Measurements from ENCODE around the gene HOXA11.
A peak's percentile ranks its signal among the peaks of the same experiment; 100 is the strongest.

The HOXA11 gene

DNA sequence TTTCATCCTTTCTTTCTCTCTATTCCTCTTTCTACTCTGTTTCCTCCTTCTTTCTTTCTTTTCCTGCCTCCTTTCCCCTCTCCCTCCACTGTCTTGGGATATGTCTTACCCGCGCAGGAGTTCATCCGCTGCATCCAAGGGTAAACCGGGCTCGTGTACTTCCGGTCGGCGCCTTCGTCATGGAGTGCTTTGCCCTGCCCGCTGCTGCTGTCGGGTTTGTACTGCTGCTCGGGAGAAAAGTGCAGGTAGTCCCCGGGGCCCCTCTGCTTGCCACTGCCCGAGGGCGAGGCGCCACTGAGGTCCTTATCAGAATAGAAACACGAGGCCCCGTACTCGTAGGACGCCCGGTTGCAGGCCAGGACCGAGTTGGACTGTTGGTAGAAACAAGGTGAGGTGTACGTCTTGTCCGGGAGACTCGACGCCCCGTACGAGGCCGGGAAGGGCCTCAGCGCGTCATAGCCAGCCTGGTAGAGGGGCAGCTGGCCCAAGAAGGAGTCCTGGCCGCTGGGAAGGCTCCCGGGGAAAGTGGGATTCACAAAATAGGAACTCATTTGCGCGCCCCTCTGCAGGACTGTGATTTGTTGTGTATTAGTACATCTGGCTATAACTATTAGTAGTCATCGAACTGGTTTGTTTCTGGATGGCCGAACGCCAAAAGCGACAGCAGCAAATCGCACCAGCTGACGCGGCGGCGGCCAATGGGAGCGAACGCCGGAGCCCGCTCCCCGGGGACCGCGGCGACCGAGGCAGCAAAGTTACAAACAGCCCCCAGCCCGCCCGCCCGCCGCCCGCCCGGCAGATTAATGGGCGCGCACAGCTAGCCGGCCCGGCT lies 37.6 kb downstream of the HOXA11 start, which contains the start of gene HOXA6:
Gene HOXA6 (minus strand): TSS at position 576 of the 832 bp plus-strand sequence. CDS start 25 bp downstream, at position 551.
- no peak for DNase-seq (ENCODE audit: low read depth)

DNA sequence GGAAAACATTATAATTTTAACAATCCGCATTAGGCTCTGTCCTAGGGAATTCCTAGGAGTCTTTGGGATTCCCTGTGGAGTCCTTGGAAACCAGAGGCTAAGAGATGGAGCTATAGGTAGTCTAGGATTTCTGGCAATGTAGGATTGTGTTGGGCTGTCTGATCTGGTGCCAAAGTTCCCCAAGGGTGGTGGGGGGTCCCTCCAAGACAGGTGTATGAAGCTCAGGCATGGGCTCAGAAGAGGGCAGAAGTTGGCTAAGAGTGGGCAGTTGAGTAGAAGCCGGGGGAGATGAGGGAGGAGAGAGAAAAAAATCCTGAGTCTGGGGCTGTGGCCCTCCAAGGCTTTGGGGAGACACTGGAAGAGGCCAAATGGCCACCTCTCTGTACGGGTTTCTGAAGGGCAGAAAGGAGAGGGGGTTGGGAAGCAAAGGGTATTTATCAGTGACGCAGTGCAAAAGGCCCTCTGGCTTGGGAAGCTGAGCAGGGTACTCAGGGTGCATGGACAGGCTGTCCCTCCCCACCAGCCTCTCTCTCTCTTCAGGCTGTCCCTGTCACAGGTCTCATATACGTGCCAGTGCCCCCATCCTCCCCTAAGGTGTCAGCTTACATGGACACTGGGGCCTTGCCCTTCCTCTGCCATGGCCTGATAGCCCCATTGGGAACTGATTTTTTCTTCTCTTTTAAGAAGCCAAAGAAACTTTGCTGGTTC lies 38.4 kb downstream of the HOXA11 start:
- DNase-seq (ENCODE audit: low read depth), result no peak

DNA sequence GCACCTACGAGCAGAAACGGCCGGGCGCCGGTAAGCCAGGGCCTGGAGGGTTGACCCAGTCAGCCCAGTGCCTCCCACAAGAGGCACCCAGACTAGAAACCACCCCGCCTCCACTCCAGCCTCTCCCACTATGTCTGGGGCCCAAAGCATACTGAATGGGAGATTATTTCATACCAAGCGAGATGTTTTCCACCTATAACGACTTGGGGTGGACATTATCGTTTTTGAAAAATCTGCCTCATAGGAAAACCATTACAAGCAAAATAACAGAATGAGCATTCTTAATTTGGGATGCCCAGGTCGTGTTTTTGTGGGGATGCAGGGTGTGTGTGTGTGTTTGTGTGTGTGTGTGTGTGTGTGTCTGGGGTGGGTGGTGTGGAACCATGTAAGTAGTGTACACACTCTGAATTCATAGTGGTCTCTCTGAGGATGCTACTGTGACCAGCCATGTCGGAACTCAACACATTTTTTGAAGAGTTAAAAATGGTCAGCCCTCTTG lies 39.1 kb downstream of the HOXA11 start:
- no peak for DNase-seq (ENCODE audit: low read depth)

DNA sequence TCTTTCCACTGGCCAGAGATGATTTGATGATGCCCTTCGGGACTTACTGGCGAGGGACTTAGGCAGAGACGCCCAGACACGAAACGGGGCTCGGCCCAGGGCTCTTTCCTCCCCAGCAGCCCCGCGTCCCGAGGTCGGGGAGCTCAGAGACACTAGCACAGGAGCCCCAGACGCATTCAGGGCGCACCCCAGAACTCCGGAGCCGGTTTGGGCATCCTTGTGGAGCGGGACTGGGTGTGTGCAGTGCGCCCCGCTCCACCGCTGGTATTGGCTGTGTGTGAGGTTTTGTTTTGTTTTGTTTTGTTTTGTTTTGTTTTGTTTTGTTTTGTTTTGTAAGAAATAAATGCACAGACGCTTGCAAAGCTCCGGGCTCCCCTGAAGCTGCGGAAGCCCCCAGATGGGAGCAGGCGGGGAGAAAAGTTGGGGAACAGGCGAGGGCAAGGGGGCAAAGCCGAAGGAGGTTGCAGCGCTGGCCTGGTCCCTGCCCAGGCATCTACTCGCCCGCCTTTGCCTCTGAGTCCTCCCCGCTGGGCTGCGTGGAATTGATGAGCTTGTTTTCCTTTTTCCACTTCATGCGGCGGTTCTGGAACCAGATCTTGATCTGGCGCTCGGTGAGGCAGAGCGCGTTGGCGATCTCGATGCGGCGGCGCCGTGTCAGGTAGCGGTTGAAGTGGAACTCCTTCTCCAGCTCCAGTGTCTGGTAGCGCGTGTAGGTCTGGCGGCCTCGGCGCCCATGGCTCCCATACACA lies 39.7 kb downstream of the HOXA11 start:
- no peak for DNase-seq (ENCODE audit: low read depth)

DNA sequence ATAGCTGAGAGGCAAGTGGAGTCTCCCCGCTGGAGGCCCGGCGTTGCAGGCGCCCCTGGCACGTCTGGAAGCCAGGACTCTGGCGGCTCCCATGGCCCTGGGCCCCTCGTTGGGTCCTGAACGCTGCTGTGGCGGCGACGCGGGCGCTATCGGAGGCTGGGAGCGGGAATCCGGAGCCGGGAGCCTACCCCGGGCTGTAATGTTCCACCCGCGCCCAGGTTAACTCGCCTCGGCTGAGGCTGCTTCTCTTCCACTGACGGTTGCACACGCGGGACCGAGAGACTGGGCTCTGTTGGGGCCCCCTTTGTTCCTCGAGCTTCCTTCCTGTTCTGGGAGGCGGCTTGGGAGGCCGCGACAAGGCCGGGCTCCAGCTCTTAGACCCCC lies 40.3 kb downstream of the HOXA11 start:
- no peak for DNase-seq (ENCODE audit: low read depth)

DNA sequence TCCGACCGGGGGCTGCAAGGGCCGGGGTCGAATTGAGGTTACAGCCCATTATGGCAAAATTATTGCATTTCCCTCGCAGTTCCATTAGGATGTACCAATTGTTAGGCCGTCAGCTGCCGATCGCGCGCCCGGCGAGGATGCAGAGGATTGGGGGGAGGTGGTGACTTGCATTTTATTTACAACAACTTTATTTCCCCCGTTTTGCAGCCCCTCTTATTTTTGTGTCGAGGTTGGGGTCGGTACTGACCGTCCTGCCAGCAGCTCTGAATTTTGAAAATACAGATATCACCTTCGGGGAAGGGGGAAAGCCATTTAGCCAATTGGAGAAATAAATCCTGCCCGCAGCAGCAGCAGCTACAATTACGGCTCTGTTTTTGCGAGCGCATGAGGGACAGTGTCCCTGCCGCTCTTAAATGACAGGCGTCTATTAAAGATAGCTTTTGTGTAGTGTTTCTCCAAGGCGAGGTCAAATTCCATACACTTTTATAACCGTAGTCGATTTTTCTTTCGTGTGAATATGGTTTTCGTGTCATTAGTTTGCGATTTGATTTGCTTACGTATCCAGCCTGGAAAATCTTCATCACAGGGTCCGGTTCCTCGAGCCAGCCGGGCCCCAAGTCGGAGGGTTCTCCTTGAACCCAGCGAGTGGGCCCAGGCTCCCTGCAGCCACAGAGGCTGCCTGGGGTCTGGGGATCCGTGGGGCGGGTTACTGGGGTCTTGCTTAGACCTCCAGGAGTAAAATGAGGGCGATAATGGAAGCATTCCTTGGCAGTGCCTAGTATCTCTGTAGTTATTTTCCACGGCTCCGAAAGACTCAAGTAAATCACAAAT lies 40.9 kb downstream of the HOXA11 start:
- no peak for DNase-seq (ENCODE audit: low read depth)

DNA sequence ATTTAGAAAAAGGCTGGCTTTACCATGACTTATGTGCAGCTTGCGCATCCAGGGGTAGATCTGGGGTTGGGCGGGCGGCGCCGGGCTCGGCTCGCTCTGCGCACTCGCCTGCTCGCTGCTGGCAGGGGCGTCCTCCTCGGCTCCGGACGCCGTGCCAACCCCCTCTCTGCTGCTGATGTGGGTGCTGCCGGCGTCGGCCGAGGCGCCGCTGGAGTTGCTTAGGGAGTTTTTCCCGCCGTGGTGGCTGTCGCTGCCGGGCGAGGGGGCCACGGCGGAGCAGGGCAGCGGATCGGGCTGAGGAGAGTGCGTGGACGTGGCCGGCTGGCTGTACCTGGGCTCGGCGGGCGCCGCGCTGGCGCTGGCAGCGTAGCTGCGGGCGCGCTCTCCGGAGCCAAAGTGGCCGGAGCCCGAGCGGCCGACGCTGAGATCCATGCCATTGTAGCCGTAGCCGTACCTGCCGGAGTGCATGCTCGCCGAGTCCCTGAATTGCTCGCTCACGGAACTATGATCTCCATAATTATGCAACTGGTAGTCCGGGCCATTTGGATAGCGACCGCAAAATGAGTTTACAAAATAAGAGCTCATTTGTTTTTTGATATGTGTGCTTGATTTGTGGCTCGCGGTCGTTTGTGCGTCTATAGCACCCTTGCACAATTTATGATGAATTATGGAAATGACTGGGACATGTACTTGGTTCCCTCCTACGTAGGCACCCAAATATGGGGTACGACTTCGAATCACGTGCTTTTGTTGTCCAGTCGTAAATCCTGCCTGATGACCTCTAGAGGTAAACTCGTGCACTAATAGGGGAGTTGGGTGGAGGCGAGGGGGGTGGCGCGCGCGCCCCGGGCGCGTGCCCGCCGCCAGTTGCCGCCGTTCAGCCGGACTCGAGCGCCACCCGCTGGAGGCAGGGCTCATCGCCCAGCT lies 41.7 kb downstream of the HOXA11 start, which contains the start of gene HOXA5:
Gene HOXA5 (minus strand): TSS at position 659 of the 927 bp plus-strand sequence. CDS start 74 bp downstream, at position 585.
- no peak for DNase-seq (ENCODE audit: low read depth)

DNA sequence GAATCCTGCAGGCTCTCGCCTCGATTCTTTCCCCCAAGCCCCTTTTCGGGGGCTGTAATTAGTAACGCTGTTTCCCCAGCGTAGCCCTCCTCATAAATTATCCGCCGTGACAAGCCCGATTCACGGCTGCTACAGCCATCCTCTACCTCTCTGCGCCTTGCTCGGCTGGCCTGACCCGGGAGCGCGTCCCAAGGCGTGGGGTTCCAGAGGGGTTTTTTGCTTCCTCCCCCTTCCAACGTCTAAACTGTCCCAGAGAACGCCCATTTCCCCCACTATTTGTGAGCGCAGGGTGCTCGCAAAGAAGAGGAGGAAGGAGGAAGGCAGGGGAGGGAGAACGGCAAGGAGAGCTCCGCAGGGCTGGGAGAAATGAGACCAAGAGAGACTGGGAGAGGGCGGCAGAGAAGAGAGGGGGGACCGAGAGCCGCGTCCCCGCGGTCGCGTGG lies 42.4 kb downstream of the HOXA11 start:
- no peak for DNase-seq (ENCODE audit: low read depth)

DNA sequence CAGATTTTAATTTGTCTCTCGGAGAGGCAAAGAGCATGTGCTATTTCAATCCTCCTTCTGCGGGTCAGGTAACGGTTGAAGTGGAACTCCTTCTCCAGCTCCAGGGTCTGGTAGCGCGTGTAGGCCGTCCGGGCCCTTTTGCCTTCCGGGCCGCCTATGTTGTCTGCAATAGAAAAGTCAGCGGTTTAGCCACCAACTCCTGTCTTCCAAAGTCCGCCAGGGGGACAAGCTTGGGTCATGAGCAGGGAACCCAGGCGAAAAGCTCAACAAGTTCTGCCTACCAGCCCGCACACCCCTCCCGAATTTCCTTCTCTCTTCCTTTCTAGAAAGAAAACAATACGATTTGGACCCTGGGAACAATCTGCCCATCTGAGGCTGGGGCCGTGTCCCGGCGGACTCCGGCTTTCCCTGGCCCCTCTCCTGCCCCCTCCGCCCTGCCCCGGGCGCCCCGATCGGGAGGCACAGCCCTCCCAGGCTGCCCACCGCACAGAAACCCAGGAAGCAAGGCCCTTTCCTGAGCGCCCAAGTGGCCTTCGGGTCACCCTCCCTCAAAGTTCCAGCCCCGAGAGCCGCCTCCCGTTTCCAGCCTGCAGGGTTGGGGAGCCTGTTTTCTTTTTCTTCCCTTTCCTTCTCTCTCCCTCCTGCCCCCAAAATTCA lies 43.0 kb downstream of the HOXA11 start:
- DNase-seq (ENCODE audit: low read depth), result no peak

DNA sequence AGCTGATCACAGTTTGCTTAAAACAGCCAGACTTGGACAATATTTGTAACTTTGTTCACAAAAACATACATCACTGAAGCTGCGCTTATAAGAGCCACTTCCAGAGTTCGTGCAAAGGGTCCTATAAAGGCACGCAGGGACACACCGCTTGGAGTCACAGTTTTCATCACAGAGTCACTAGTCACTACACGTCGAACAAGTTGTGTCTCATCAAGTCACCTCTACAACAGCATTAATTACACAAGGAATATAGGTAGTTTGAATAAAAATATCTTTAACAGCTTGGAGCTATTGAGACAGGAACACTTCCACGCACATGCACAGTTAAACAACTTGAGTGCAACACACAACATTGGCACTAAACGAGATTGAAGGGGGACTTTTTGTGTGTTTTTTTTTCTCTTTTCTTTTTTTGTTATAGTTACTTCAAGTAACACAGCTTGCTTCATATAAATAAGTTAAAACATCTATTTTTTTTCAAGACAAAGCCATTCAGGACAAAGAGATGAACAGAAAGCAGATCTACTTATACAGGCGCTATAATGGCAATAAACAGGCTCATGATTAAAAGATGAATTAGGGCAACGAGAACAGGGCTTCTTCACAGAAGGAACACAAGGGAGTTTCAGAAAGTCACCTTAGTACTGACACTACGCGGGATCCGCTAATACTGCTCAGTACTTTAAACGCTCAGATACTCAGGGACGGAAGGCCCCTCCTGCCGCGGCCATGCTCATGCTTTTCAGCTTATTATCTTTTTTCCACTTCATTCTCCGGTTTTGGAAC lies 43.7 kb downstream of the HOXA11 start:
- DNase-seq (ENCODE audit: low read depth), result no peak

DNA sequence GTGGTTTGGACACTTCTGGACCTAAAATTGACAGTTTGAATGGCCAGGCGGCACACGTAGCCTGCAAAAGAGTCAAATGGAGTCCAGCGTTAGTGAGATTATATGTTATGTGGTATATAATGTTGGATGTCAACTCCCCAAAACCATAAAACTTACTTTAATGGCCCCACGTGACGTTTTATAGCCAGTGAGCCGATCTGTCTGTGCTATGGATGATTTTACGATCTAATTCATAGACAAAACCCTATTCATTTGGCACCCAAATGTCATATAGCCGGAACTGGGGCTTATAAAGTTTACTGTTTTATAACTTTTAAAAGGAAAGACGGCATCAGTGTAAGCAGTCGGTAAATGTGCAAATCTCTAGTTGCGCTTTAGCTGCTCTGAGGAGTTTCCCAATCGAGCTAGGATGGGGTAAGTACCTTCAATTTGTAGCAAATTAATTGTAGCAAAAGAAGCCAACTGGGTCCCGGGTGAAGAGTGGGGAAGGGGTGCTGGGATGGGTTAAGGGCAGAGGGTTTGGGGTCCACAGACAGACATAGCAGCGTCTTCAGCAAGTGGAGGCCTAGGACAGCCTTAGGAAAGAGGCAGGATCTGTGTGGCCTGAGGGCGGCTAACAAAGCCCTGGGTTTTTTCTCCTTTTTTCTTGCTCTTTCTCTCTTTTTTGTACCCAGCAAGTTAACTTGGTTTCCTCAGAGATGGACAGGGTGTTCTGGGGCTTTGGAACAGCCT lies 44.7 kb downstream of the HOXA11 start:
- DNase-seq (ENCODE audit: low read depth), result no peak

DNA sequence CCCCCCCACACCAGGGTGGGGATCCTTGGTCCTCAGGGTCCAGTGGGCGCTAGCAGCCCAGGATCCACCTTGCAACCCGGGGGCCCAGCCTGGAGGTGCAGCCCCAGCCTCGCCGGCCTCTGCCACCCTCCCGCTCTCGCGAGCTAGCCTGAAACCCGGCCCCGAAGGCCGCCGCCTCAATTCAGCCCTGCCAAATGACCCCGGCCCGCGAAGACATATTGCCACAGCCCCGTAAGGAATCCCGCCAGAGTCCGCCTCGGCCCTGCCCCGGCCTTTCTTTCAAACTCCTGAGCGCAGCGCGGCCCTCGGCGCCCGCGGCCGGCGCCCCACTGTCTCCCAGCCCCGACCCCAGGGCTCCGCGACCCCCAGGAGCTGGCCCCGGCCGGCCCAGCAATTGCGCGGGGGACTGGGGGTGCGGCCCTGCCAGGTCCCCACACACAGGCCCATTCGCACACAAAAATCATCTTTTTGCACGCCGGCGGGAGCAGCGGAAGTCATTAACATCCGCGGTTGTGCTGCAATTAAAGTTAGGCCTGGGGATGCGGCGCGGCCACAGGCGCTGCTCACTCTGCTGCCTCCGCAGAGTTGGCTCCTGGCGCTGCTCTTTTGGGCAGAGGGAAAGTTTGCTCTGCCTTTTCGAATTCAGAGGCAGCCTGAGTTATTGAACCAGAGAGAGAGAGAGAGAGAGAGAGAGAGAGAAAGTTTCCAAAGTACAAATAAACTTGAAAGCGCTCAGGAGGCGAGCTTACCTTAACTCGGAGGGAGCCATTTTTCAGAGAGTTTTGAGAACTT lies 45.5 kb downstream of the HOXA11 start:
- DNase-seq (ENCODE audit: low read depth), result no peak

DNA sequence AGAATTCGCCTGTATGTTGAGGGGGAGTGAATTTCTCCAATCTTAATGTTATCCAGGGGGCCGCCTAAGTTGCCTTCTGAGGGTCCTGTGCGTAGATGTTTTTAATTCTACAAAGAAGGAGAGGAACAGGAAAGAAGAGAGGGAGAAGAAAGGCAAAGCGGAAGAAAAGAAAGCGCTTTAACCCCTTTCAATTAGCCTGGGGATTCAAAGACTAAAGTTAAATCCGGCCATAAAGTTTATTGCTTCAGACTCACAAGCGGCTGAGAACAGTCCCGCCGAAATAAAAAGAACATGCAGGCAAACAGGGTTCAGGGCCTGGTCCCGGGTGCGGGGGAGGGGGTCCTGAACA lies 46.1 kb downstream of the HOXA11 start:
- DNase-seq (ENCODE audit: low read depth), result no peak

DNA sequence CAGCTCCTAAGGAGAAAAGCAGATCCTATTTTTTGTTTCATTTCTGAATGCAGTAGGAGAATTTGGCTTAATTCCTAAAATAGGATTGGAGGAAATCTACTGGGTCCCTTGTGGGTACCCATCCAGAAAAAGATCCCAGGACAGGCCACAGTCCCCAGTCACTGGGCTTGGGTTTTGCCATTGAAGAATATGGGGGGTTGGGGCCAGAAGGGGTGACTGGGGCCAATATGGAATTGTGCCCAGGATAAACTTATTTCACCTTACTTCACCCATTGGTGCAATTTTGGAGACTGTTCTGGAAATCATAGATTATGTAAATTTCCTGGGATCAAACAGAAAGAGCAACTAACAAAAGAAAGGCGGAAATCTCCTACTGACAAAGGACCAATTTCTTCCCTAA lies 46.6 kb downstream of the HOXA11 start:
- DNase-seq (ENCODE audit: low read depth), result no peak

DNA sequence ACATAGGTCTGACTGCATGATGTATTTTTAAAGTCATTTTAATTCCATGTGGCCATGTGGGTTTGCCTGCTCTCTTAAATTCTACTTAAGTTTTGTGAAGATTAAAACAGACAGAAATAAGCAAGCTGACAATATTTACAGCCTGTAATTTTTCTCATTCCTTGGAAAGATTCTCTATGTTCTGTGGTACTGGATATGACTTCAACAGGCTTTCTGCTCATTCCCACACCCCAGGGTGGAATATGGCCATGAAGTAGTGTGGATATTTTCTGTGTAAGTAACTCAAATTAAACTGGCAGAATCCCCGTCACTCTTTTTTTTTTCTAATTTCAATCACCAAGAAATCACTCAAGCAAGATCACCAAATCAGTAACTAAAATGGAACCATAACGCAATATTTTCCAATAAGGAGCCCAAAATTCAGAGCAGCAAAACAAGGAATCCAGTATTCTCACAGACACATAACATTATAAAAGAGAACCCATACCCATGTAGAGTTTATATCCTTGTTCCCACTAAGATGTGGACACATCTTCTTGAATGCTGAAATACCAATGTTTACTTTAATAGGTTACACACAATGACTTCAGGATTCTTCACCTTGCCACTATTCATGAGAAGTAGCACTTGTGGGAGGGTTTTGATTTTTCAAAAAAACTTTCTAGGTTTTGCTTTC lies 47.3 kb downstream of the HOXA11 start:
- no peak for DNase-seq (ENCODE audit: low read depth)

DNA sequence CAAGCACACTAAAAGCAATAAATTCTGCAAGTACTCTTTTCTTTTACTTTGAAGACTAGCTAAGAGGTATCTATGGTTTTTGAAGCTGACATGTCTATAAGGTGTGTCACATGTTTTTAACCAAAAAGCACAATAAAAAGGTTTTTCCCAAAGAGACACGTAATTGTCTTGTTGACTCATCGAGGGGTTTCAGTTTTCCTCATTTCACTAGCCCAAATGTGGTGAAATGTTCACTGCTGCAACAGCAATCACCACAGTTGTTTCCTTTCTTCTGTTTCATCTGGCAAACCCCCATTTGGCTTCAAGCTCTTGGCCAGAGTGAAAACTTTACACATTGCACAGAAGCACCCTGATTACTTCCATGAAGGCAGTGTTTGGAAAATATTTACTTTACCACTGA lies 50.6 kb downstream of the HOXA11 start:
- DNase-seq (ENCODE audit: low read depth), result peak; percentile 92

Measured in HS-5 (cell line).